ENCODE measurements around the gene SPATA2L.

SPATA2L gene

DNA sequence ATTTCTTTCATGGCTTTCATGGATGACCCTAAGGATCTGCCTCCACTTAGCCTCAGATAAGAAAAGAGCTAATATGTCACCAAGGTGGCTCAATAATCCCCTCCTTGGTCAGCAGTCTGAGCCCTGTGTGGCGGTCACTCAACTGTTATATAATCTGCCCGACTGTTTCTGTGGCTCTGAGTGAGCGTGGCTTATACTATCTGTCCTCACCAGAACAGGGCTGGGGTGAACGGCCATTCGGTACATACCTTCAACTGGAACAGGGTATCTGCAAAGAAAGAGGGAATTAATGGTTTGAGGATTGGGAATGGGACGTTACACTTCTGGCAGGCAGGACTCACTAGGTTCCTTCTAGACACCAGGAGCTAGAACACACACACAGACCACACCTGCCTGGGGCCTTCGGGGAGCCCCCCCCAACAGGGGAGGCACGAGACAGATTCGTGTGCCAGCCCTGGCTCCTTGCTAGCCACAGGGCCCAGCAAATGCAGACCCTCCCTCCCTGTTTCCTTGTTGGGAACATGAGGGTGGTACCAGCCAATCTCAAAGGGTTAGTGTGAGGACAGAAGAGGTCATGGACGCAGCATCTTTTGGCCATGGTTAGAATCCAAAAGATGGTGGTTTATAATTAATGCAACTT is 47.7 kb downstream of the SPATA2L start:
- no peak for DNase-seq

DNA sequence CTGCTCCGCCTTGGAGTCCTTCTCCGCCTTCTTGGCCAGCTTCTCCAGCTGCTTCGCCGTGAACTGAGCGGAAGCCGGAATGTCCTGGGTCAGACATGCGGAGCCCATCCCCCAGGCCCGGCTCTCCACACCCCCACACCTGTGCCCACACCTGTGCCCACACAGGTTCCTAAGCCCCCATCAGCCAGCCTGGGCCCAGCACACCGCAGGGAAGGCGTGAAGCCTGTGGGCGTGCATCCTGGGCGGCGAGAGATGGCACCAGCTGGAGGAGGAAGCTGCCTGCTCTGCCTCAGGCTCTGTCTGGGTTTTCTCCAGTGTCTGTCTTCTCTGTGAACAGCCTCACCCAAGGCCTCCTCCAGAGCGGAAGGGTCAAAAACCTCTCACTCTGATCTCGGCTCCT is 49.9 kb downstream of the SPATA2L start:
- DNase-seq: no peak

DNA sequence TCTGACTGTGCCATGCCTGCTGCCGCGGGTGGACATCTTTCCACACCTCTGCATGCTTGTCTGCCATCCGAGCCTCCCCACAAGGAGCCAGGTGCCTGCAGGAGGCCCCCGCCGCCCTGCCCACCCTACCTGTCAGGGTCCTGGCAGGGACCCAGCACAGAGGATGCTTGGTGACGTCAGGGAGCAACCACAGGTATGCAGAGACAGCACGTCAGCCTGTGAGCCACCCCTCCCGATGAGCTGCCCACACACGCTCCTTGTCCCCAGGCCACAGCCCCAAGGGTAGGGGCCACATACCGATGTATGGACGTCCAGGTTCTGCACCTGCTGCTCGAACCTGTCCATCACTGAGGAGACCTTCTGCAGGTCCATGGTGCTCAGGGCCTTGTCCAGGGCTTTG is 54.6 kb downstream of the SPATA2L start:
- no peak for DNase-seq

Measured in activated effector memory CD4-positive, alpha-beta T cell treated with anti-CD3 and anti-CD28 coated beads, Interleukin-2, amount 50 U/mL, for 16 hours (primary cell).